Myocyte (in vitro differentiated cells): ENCODE data around the gene NOTCH4. TPM values are rescaled to one million over a fixed set of nuclear protein-coding genes. Genes with fewer than 3 reads are reported as not detected.
A peak's percentile ranks its signal among the peaks of the same experiment; 100 is the strongest.

ENCODE experiments used
- DNase-seq: peaks from one replicate; pipeline ENCODE4 v3.0.0-alpha.2; 2012; ENCODE audit warnings: low read depth
- microRNA-seq: library from miRNA; unstranded; fragments of <30 nt; microRNA quantifications from one replicate; pipeline ENCODE4, GENCODE V29; 2016
- total RNA-seq: library from RNA; depleted of rRNA; stranded (reverse); fragments of >200 nt; gene quantifications from 2 replicates; pipeline ENCODE4 v1.2.3, GENCODE V29; 2014

Gene NOTCH4
- total RNA-seq, 1 donor from 2014 or later: 0.53 TPM

DNA sequence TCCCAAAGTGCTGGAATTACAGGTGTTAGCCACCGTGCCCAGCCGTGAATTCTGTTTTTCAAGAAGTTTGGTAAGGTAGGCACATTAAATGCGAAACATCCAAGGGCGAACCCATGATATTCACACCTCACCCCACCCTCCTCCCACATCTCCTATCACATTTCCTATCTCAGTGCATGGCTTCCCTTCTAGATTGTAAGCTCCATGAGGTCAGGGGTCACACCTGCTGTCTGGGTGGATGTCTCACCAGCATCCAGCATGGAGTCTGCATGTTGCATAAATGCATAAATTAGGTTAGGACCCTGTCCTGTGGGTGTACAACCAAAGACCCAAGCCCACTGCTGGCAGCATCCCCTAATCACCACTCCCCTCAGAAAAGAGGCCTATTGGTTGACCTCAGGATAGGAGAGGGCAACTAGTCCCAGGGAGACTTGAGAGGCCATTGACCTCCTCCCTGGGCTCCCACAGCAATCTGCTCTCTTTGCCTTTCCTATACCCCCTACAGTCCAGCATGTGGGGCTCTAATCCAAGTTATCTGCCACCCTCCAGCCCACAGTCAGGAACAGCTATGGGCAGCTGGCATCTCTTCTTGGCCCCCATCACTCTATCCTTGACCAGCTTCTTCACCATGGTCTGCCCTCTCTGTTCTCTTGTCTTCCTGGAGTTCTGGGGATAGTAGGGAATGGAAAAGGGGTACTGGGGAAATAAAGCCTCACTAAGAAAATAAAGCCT lies 76.3 kb downstream of the NOTCH4 start:
- no peak for DNase-seq

DNA sequence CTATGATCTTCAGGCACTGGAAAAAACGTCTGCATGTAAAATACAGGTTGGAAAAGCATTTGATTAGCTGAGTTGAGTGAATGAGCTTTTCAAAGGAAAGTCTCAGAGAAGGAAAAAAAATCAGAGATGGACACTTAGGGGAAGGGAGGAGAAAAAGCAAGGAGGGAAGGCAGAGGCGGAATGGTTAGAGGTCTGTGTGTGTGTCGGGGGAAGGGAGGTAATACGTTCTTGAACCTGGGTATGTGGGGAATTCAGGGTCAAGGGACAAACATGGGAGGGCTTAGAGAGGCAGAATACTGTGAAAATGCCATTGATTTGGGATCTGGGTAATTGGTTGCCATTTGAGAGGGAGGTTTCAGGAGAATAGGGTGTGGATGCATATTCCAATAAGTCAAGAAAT lies 77.2 kb downstream of the NOTCH4 start:
- no peak for DNase-seq

DNA sequence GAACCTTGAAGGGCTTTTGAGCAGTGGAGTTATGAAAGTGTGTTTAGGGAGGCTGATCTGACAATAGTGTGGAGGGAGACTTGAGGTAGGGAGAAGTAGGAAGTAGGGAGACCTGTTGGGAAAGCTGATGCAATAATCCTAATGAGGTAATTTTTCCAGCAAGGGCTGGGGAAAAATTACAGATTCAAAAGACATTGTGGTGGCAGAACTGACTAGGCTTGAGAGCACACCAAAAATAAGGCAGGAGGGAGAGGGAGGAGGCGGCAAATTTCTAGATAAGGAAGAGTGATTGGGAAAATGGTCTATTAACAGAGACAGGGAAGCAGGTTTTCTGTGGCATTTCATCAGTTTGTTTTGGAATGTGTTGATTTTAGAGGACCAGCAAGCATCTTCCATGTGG lies 77.6 kb downstream of the NOTCH4 start:
- no peak for DNase-seq

Small RNA genes lying within 50 kb of the gene (microRNA-seq; reads per million reads assigned to microRNA genes)
- gene MIR6721: 1.6 reads per million, percentile 3 among the genes with 10 or more reads in this experiment
- gene MIR6833: not detected

Other genes with a start within 250 kb of the NOTCH4 start
- 3.5 and 4.2 TPM in 2 replicates for gene C4A, start 242.0 kb downstream of the NOTCH4 start, total RNA-seq
- gene C4B, start 209.3 kb downstream of the NOTCH4 start, total RNA-seq: 3.0 and 6.7 TPM in 2 replicates
- not detected in 2 replicates for gene CYP21A2, start 185.7 kb downstream of the NOTCH4 start, total RNA-seq
- gene TNXB, start 114.7 kb downstream of the NOTCH4 start, total RNA-seq: 0.16 and 0.36 TPM in 2 replicates
- 26.4 and 34.7 TPM in 2 replicates for gene ATF6B, start 95.8 kb downstream of the NOTCH4 start, total RNA-seq
- 4.7 and 6.8 TPM in 2 replicates for gene FKBPL, start 93.8 kb downstream of the NOTCH4 start, total RNA-seq
- not detected in 2 replicates for gene PRRT1, start 72.1 kb downstream of the NOTCH4 start, total RNA-seq
- gene PPT2, start 69.9 kb downstream of the NOTCH4 start, total RNA-seq: 20.4 and 33.4 TPM in 2 replicates
- 1.4 and 2.2 TPM in 2 replicates for gene EGFL8, start 59.5 kb downstream of the NOTCH4 start, total RNA-seq
- gene AGPAT1, start 48.0 kb downstream of the NOTCH4 start, total RNA-seq: 68.2 and 79.2 TPM in 2 replicates
- 70.9 and 78.1 TPM in 2 replicates for gene RNF5, start 45.7 kb downstream of the NOTCH4 start, total RNA-seq
- gene AGER, start 39.8 kb downstream of the NOTCH4 start, total RNA-seq: 0.86 and 0.88 TPM in 2 replicates
- 25.1 and 29.0 TPM in 2 replicates for gene PBX2, start 33.9 kb downstream of the NOTCH4 start, total RNA-seq
- 0.27 TPM in 1 of 2 replicates, not detected in the other for gene GPSM3, start 31.4 kb downstream of the NOTCH4 start, total RNA-seq
- not detected in 2 replicates for gene TSBP1, start 147.8 kb upstream of the NOTCH4 start, total RNA-seq
- not detected in 2 replicates for gene BTNL2, start 183.1 kb upstream of the NOTCH4 start, total RNA-seq
- 0.45 and 0.47 TPM in 2 replicates for gene HLA-DRA, start 215.8 kb upstream of the NOTCH4 start, total RNA-seq